Peyer's patch (tissue), 4 donors: ENCODE measurements around the gene FBN1.

Experiments used
- CTCF ChIP-seq, 6 experiments: fragments of 450-650 bp in 4 of 6; fragments of 200-600 bp in 2 of 6; sonication (generic) in 1 of 6; IDR thresholded peaks; one replicate each; pipeline ENCODE4 v1.5.1; 2017 to 2019; ENCODE audit warnings: antibody characterized with exemption in 6 of 6, mild to moderate bottlenecking in 3 of 6, moderate library complexity in 1 of 6
- POLR2A ChIP-seq, 2 donors: fragments of 450-650 bp; IDR thresholded peaks; one replicate each; pipeline ENCODE4 v1.5.1; 2017; ENCODE audit warnings: antibody characterized with exemption in 2 of 2, mild to moderate bottlenecking in 2 of 2, moderate library complexity in 2 of 2

DNA sequence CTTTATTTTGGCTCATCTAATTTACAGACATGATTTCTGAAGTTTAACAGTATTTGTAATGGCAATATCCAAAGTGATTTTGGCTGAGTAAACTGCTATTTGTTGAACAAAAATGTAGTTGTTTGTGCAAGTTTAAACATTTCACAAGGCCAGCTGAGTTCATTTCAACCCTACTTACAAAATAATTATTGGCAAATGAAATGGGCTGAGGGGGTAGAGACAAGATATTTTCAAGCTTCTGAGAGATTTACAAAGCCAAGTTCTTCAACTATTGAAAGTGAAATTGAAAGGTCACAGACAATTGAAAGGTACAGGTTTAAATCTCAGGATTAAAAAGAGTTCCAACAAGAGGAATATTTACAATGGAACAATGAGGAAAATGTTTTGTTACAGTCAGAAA lies 237.2 kb downstream of the FBN1 start:
- TF ChIP-seq POLR2A (IDR thresholded peaks at IDR 0.05) (no peak), CTCF (IDR thresholded peaks at IDR 0.05) (no peak)
